HG02840 (cell line): ENCODE data around the gene CACNA1D.

Source experiments
- ATAC-seq: cut with Tn5 transposase; IDR thresholded peaks from one replicate; pipeline ENCODE4 v1.9.1; 2021; ENCODE audit warnings: mild to moderate bottlenecking, moderate library complexity, moderate number of reproducible peaks; ENCODE audit not compliant: unreplicated experiment, low FRiP score

The CACNA1D gene

GRCh38 chr3:53799338-53799865 lies 305.0 kb downstream of the CACNA1D start:
- no peak for ATAC-seq

- no peak for ATAC-seq
These were observed 305.9 kb downstream of the CACNA1D start for GRCh38 chr3:53800041-53800906.

GRCh38 chr3:53801319-53801718 lies 306.9 kb downstream of the CACNA1D start:
- ATAC-seq: no peak

- ATAC-seq: no peak
These were observed 308.0 kb downstream of the CACNA1D start for GRCh38 chr3:53802256-53802880.

GRCh38 chr3:53803124-53803815 lies 308.9 kb downstream of the CACNA1D start:
- no peak for ATAC-seq

- no peak for ATAC-seq
These were observed 309.6 kb downstream of the CACNA1D start for GRCh38 chr3:53803816-53804695.

GRCh38 chr3:53804697-53805462 lies 310.5 kb downstream of the CACNA1D start:
- ATAC-seq: no peak

GRCh38 chr3:53805463-53806159 lies 311.2 kb downstream of the CACNA1D start:
- no peak for ATAC-seq

GRCh38 chr3:53806182-53807116 lies 312.0 kb downstream of the CACNA1D start:
- ATAC-seq: no peak

- no peak for ATAC-seq
These were observed 312.9 kb downstream of the CACNA1D start for GRCh38 chr3:53807117-53807810.

- ATAC-seq: no peak
These were observed 314.1 kb downstream of the CACNA1D start for GRCh38 chr3:53808496-53808895.

- no peak for ATAC-seq
These were observed 314.9 kb downstream of the CACNA1D start for GRCh38 chr3:53809267-53809666.

GRCh38 chr3:53809764-53810400 lies 315.5 kb downstream of the CACNA1D start:
- no peak for ATAC-seq

- ATAC-seq: no peak
These were observed 316.9 kb downstream of the CACNA1D start for GRCh38 chr3:53811143-53811927.

GRCh38 chr3:53812434-53812833 lies 318.0 kb downstream of the CACNA1D start:
- no peak for ATAC-seq

- no peak for ATAC-seq
These were observed 318.8 kb downstream of the CACNA1D start for GRCh38 chr3:53813229-53813628.
